ENCODE measurements around the gene CORO6.

The CORO6 gene

GRCh38 chr17:29567554-29568330 is 55.0 kb downstream of the CORO6 start:
- in situ Hi-C loops (cut with HindIII; ENCODE audit: low pct_unique_long_range_greater_than_20kb, low sequenced_read_pairs): no loop called here
- peak; percentile 85 to 95 for DNase-seq (ENCODE audit: low read depth in 1 of 2, low spot score in 1 of 2)
- TF ChIP-seq JUND (IDR thresholded peaks at IDR 0.05; ENCODE audit: low read depth): no peak

GRCh38 chr17:29567304-29567553 is 55.5 kb downstream of the CORO6 start:
- peak in 1 of 2 experiments; percentile 47 for DNase-seq (ENCODE audit: low read depth in 1 of 2, low spot score in 1 of 2)
- TF ChIP-seq JUND (IDR thresholded peaks at IDR 0.05; ENCODE audit: low read depth): no peak
- in situ Hi-C loops (cut with HindIII; ENCODE audit: low pct_unique_long_range_greater_than_20kb, low sequenced_read_pairs): no loop called here

- peak; percentile 77 to 92 for DNase-seq (ENCODE audit: low read depth in 1 of 2, low spot score in 1 of 2)
- TF ChIP-seq JUND (IDR thresholded peaks at IDR 0.05; ENCODE audit: low read depth): no peak
- in situ Hi-C loops (cut with HindIII; ENCODE audit: low pct_unique_long_range_greater_than_20kb, low sequenced_read_pairs): no loop called here
Measured at GRCh38 chr17:29566473-29567303, 56.0 kb downstream of the CORO6 start, which contains the start of gene ABHD15. TSS of gene ABHD15 (minus strand) at chr17:29567037. CDS start at chr17:29566966, 71 bp downstream.

- in situ Hi-C loops (cut with HindIII; ENCODE audit: low pct_unique_long_range_greater_than_20kb, low sequenced_read_pairs): no loop called here
- TF ChIP-seq JUND (IDR thresholded peaks at IDR 0.05; ENCODE audit: low read depth): no peak
- DNase-seq (ENCODE audit: low read depth in 1 of 2, low spot score in 1 of 2): peak in 1 of 2 experiments; percentile 58
Measured at GRCh38 chr17:29565643-29566472, 56.9 kb downstream of the CORO6 start.

Measured in T47D (cell line).